Astrocyte (in vitro differentiated cells and primary cell): ENCODE measurements around the gene EFCAB13. TPM values are rescaled to one million over a fixed set of nuclear protein-coding genes. Genes with fewer than 3 reads are reported as not detected.

Source experiments
- DNase-seq: peaks from one replicate; pipeline ENCODE4 v3.0.0-alpha.2; 2010; ENCODE audit warnings: low read depth
- FAIRE-seq: peaks from 2 replicates; lab custom pipeline; 2011; peaks lifted over from hg19 to GRCh38; lab: Jason Lieb, UNC
- H2AFZ ChIP-seq: 2 replicates; pipeline ENCODE4 v1.6.0; 2012; ENCODE audit warnings: low read depth, low read length, inconsistent platforms
- H3K27ac ChIP-seq: 2 replicates; pipeline ENCODE4 v1.5.1; 2011; ENCODE audit warnings: low read depth, low read length, inconsistent platforms
- H3K27me3 ChIP-seq: 2 replicates; pipeline ENCODE4 v1.6.0; 2011; ENCODE audit warnings: low read length, inconsistent platforms; ENCODE audit not compliant: insufficient read depth
- H3K36me3 ChIP-seq: 2 replicates; pipeline ENCODE4 v1.5.1; 2011; ENCODE audit warnings: low read length, inconsistent platforms; ENCODE audit not compliant: insufficient read depth
- H3K4me1 ChIP-seq: 2 replicates; pipeline ENCODE4 v1.5.1; 2011; ENCODE audit warnings: low read length, inconsistent platforms; ENCODE audit not compliant: insufficient read depth
- H3K4me2 ChIP-seq: 2 replicates; pipeline ENCODE4 v1.6.0; 2012; ENCODE audit warnings: low read length, inconsistent platforms
- H3K4me3 ChIP-seq: 2 replicates; pipeline ENCODE4 v1.5.1; 2011; ENCODE audit warnings: low read depth, mild to moderate bottlenecking, low read length, inconsistent platforms; ENCODE audit not compliant: insufficient read depth
- H3K79me2 ChIP-seq: 2 replicates; pipeline ENCODE4 v1.6.0; 2012; ENCODE audit warnings: mild to moderate bottlenecking, low read length, inconsistent platforms; ENCODE audit not compliant: insufficient read depth
- H3K9ac ChIP-seq: 2 replicates; pipeline ENCODE4 v1.6.0; 2012; ENCODE audit warnings: mild to moderate bottlenecking, low read length, inconsistent platforms
- H3K9me3 ChIP-seq: 2 replicates; pipeline ENCODE4 v1.5.1; 2012; ENCODE audit warnings: low read depth, mild to moderate bottlenecking, low read length, inconsistent platforms; ENCODE audit not compliant: insufficient read depth
- H4K20me1 ChIP-seq: 2 replicates; pipeline ENCODE4 v1.6.0; 2012; ENCODE audit warnings: low read length, inconsistent platforms; ENCODE audit not compliant: insufficient read depth
- H3K27ac Mint-ChIP-seq: one replicate; pipeline ENCODE4 v1.8.0; 2021; ENCODE audit warnings: mild to moderate bottlenecking, mixed read lengths; ENCODE audit not compliant: unreplicated experiment
- H3K27me3 Mint-ChIP-seq: one replicate; pipeline ENCODE4 v1.8.0; 2021; ENCODE audit warnings: low read depth, mixed read lengths; ENCODE audit not compliant: unreplicated experiment
- H3K36me3 Mint-ChIP-seq: one replicate; pipeline ENCODE4 v1.8.0; 2021; ENCODE audit warnings: low read depth, mixed read lengths; ENCODE audit not compliant: unreplicated experiment
- H3K4me1 Mint-ChIP-seq: one replicate; pipeline ENCODE4 v1.8.0; 2021; ENCODE audit warnings: low read depth, mixed read lengths; ENCODE audit not compliant: unreplicated experiment
- H3K4me3 Mint-ChIP-seq: one replicate; pipeline ENCODE4 v1.8.0; 2021; ENCODE audit warnings: mild to moderate bottlenecking, moderate library complexity, mixed read lengths; ENCODE audit not compliant: unreplicated experiment
- H3K9me3 Mint-ChIP-seq: one replicate; pipeline ENCODE4 v1.8.0; 2021; ENCODE audit warnings: mild to moderate bottlenecking, mixed read lengths; ENCODE audit not compliant: unreplicated experiment
- CTCF ChIP-seq: IDR thresholded peaks from 2 replicates; pipeline ENCODE4 v1.5.1; 2011; ENCODE audit warnings: low read depth, mild to moderate bottlenecking, inconsistent platforms, low read length, moderate library complexity; ENCODE audit not compliant: insufficient read depth
- EZH2 ChIP-seq: IDR thresholded peaks from 2 replicates; pipeline ENCODE4 v1.6.1; 2012; ENCODE audit warnings: mild to moderate bottlenecking, low read length, inconsistent platforms; ENCODE audit not compliant: insufficient read depth
- total RNA-seq: library from RNA; stranded (reverse); gene quantifications from 2 replicates; pipeline ENCODE4 v1.2.1, GENCODE V29; 2021

EFCAB13 gene
- total RNA-seq, 1 donor from 2014 or later, result 0.66 TPM

GRCh38 chr17:47297661-47298400 is 25.9 kb upstream of the EFCAB13 start:
- Histone ChIP-seq H3K27me3 (no peaks in the 10 kb centered on the region), H3K79me2 (no peaks in the 10 kb centered on the region), H4K20me1 (no peaks in the 10 kb centered on the region), H3K4me2 (no peak overlapping the region), H3K4me3 (no peak overlapping the region), H3K9ac (no peak overlapping the region), H3K9me3 (peaks cover 3% of the 10 kb centered on the region), H2AFZ (no peak overlapping the region), H3K4me1 (peaks cover 12% of the 10 kb centered on the region), H3K27ac (no peak overlapping the region), H3K36me3 (peaks cover 3% of the 10 kb centered on the region)
- no peak for DNase-seq
- Mint-ChIP-seq H3K9me3 (peaks cover 7% of the 10 kb centered on the region), H3K36me3 (peaks cover 60% of the 10 kb centered on the region), H3K27me3 (peaks cover 4% of the 10 kb centered on the region), H3K4me3 (no peak overlapping the region), H3K27ac (no peak overlapping the region), H3K4me1 (peaks cover 4% of the 10 kb centered on the region)
- no peak for FAIRE-seq
- no peak for TF ChIP-seq EZH2
- no peak for TF ChIP-seq CTCF

GRCh38 chr17:47298712-47299111 is 25.0 kb upstream of the EFCAB13 start:
- Histone ChIP-seq H3K9ac (no peak overlapping the region), H3K4me3 (no peak overlapping the region), H3K9me3 (peaks cover 3% of the 10 kb centered on the region), H4K20me1 (no peaks in the 10 kb centered on the region), H3K27ac (no peak overlapping the region), H2AFZ (no peak overlapping the region), H3K4me2 (no peak overlapping the region), H3K79me2 (no peaks in the 10 kb centered on the region), H3K36me3 (peaks cover 3% of the 10 kb centered on the region), H3K4me1 (peaks cover 11% of the 10 kb centered on the region), H3K27me3 (no peaks in the 10 kb centered on the region)
- FAIRE-seq, result no peak
- Mint-ChIP-seq H3K9me3 (peaks cover 5% of the 10 kb centered on the region), H3K4me1 (peaks cover 4% of the 10 kb centered on the region), H3K27me3 (peaks cover 4% of the 10 kb centered on the region), H3K36me3 (peaks cover 61% of the 10 kb centered on the region), H3K4me3 (no peak overlapping the region), H3K27ac (no peak overlapping the region)
- no peak for DNase-seq
- TF ChIP-seq CTCF (no peak), EZH2 (no peak)

GRCh38 chr17:47299239-47299910 is 24.4 kb upstream of the EFCAB13 start:
- peaks cover 4% of the 10 kb centered on the region for H3K4me1 Mint-ChIP-seq
- Histone ChIP-seq H3K27ac (no peak overlapping the region), H3K4me2 (no peak overlapping the region), H3K4me1 (peaks cover 6% of the 10 kb centered on the region), H3K9ac (no peak overlapping the region), H4K20me1 (no peaks in the 10 kb centered on the region), H3K9me3 (peaks cover 3% of the 10 kb centered on the region), H3K36me3 (peaks cover 3% of the 10 kb centered on the region), H3K27me3 (no peaks in the 10 kb centered on the region), H2AFZ (no peak overlapping the region), H3K79me2 (no peaks in the 10 kb centered on the region), H3K4me3 (no peak overlapping the region)
- peaks cover 5% of the 10 kb centered on the region for H3K9me3 Mint-ChIP-seq
- no peak overlapping the region for H3K27ac Mint-ChIP-seq
- H3K4me3 Mint-ChIP-seq, result no peak overlapping the region
- peaks cover 4% of the 10 kb centered on the region for H3K27me3 Mint-ChIP-seq
- no peak for DNase-seq
- TF ChIP-seq CTCF (no peak), EZH2 (no peak)
- H3K36me3 Mint-ChIP-seq, result peaks cover 59% of the 10 kb centered on the region
- no peak for FAIRE-seq
